Ureter (tissue), 1 donor: ENCODE measurements around the gene TNS3. TPM values are rescaled to one million over a fixed set of nuclear protein-coding genes. Genes with fewer than 3 reads are reported as not detected.
A peak's percentile ranks its signal among the peaks of the same experiment; 100 is the strongest.
"Not testable (repeated sequence)": the region's sequence is repeated elsewhere in the genome, so short reads cannot be mapped to it uniquely, and the experiment has no call there.

Experiments used
- DNase-seq: peaks from one replicate; pipeline ENCODE4 v3.0.0-alpha.2; 2020; ENCODE audit warnings: low spot score
- total RNA-seq: library from RNA; stranded (reverse); gene quantifications from one replicate; pipeline ENCODE4 v1.2.4, GENCODE V29; 2023
- donor health status: DM: yes; HTN: yes; CAD: no.

The TNS3 gene
- total RNA-seq, 1 donor from 2014 or later, result 48.7 TPM

- no peak for DNase-seq
Measured at GRCh38 chr7:47283497-47284131, 298.3 kb downstream of the TNS3 start.

GRCh38 chr7:47282790-47283496 is 299.0 kb downstream of the TNS3 start:
- DNase-seq, result no peak

- no peak for DNase-seq
Measured at GRCh38 chr7:47281966-47282643, 299.8 kb downstream of the TNS3 start.

- DNase-seq, result peak; percentile 10
Measured at GRCh38 chr7:47281161-47281560, 300.8 kb downstream of the TNS3 start.

GRCh38 chr7:47280114-47280513 is 301.8 kb downstream of the TNS3 start:
- no peak for DNase-seq

- DNase-seq, result peak; percentile 23
Measured at GRCh38 chr7:47278043-47278442, 303.9 kb downstream of the TNS3 start.

- DNase-seq, result peak; percentile 38
Measured at GRCh38 chr7:47277321-47277781, 304.6 kb downstream of the TNS3 start.

GRCh38 chr7:47273974-47274766 is 307.7 kb downstream of the TNS3 start:
- DNase-seq, result no peak

- no peak for DNase-seq
Measured at GRCh38 chr7:47273088-47273487, 308.8 kb downstream of the TNS3 start.

- no peak for DNase-seq
Measured at GRCh38 chr7:47271749-47272148, 310.2 kb downstream of the TNS3 start.

GRCh38 chr7:47268851-47269836 is 312.8 kb downstream of the TNS3 start:
- no peak for DNase-seq

- no peak for DNase-seq
Measured at GRCh38 chr7:47267346-47267745, 314.6 kb downstream of the TNS3 start.

GRCh38 chr7:47266799-47267198 is 315.1 kb downstream of the TNS3 start:
- no peak for DNase-seq

GRCh38 chr7:47266131-47266706 is 315.7 kb downstream of the TNS3 start:
- DNase-seq, result no peak

- no peak for DNase-seq
Measured at GRCh38 chr7:47265621-47266020, 316.3 kb downstream of the TNS3 start.

GRCh38 chr7:47264021-47264651 is 317.8 kb downstream of the TNS3 start:
- no peak for DNase-seq

- no peak for DNase-seq
Measured at GRCh38 chr7:47262881-47263280, 319.0 kb downstream of the TNS3 start.

- not testable (repeated sequence) for DNase-seq
Measured at GRCh38 chr7:47262160-47262559, 319.8 kb downstream of the TNS3 start.

- DNase-seq, result no peak
Measured at GRCh38 chr7:47260270-47260669, 321.6 kb downstream of the TNS3 start.

GRCh38 chr7:47259682-47260081 is 322.2 kb downstream of the TNS3 start:
- no peak for DNase-seq
